Neural progenitor cell (in vitro differentiated cells): ENCODE data around the gene TRIO.

Experiments
- EZH2 ChIP-seq: fragments of 200-600 bp; sonication (generic); IDR thresholded peaks from 2 replicates; pipeline ENCODE4 v1.6.1; 2017; ENCODE audit warnings: antibody characterized with exemption, mild to moderate bottlenecking, moderate library complexity
- TF ChIP-seq, protein P1 (sequence below): fragments of 200-600 bp; sonication (generic); IDR thresholded peaks from 2 replicates; pipeline ENCODE4 v1.5.1; 2017; ENCODE audit warnings: antibody characterized with exemption, mild to moderate bottlenecking

DNA sequence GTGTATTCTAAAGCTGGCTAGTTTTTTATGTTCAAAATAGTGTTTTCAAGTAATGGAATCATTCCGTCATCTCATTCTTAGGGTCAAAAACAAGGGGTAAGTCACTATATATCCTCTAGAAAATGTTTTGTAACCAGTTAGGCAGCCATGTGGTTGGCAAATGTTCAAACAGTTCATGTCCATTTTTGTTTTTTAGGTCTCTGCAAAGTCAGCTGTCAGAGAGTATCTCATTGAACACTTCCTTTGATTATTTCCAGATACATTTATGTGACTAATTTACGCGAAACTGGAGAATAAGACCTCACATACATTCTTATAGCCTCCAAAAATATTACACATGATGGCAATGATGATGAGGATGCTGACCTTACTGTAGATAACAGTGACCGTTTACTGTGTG, 50.4 kb downstream of the TRIO start:
- TF ChIP-seq, protein P1, sequence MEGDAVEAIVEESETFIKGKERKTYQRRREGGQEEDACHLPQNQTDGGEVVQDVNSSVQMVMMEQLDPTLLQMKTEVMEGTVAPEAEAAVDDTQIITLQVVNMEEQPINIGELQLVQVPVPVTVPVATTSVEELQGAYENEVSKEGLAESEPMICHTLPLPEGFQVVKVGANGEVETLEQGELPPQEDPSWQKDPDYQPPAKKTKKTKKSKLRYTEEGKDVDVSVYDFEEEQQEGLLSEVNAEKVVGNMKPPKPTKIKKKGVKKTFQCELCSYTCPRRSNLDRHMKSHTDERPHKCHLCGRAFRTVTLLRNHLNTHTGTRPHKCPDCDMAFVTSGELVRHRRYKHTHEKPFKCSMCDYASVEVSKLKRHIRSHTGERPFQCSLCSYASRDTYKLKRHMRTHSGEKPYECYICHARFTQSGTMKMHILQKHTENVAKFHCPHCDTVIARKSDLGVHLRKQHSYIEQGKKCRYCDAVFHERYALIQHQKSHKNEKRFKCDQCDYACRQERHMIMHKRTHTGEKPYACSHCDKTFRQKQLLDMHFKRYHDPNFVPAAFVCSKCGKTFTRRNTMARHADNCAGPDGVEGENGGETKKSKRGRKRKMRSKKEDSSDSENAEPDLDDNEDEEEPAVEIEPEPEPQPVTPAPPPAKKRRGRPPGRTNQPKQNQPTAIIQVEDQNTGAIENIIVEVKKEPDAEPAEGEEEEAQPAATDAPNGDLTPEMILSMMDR, result no peak
- no peak for TF ChIP-seq EZH2
